ENCODE measurements around the gene TBC1D9.

GRCh38 chr4:140725556-140725955 is 30.6 kb downstream of the TBC1D9 start:
- TF ChIP-seq POLR2AphosphoS5 (IDR thresholded peaks at IDR 0.05; ENCODE audit: low read depth, low read length) (no peak), CTCF (IDR thresholded peaks at IDR 0.05) (no peak), REST (IDR thresholded peaks at IDR 0.05; ENCODE audit: insufficient read depth in 1 of 2, low read depth in 2 of 2, low read length in 1 of 2) (no peak), SIN3A (IDR thresholded peaks at IDR 0.05; ENCODE audit: borderline replicate concordance, insufficient read depth, low read depth, low read length) (no peak), TCF7L2 (IDR thresholded peaks at IDR 0.05; ENCODE audit: low read depth, low read length) (no peak)
